Fibroblast of lung (primary cell): ENCODE data around the gene ADGRD1. TPM values are rescaled to one million over a fixed set of nuclear protein-coding genes. Genes with fewer than 3 reads are reported as not detected.

ENCODE experiments used
- DNase-seq, 2 donors: peaks; one replicate each; pipeline versions ENCODE4 v3.0.0 to v3.0.0-alpha.2; 2010; ENCODE audit warnings: low read depth in 2 of 2
- H2AFZ ChIP-seq: 2 replicates; pipeline ENCODE4 v1.5.1; 2012; ENCODE audit warnings: low read length, control low read depth, inconsistent platforms
- H3K27ac ChIP-seq: 2 replicates; pipeline ENCODE4 v1.5.1; 2011; ENCODE audit warnings: low read length, control low read depth; ENCODE audit not compliant: insufficient read depth
- H3K27me3 ChIP-seq: 2 replicates; pipeline ENCODE4 v1.5.1; 2011; ENCODE audit warnings: mild to moderate bottlenecking, low read length; ENCODE audit not compliant: control insufficient read depth, insufficient read depth
- H3K36me3 ChIP-seq: 2 replicates; pipeline ENCODE4 v1.5.1; 2011; ENCODE audit warnings: low read length; ENCODE audit not compliant: control insufficient read depth, insufficient read depth
- H3K4me1 ChIP-seq: 2 replicates; pipeline ENCODE4 v1.5.1; 2011; ENCODE audit warnings: low read length; ENCODE audit not compliant: control insufficient read depth, insufficient read depth; ENCODE audit errors: extremely low read depth
- H3K4me2 ChIP-seq: 2 replicates; pipeline ENCODE4 v1.5.1; 2011; ENCODE audit warnings: low read length, control low read depth; ENCODE audit not compliant: insufficient read depth; ENCODE audit errors: extremely low read depth
- H3K4me3 ChIP-seq, 4 experiments: fragments of 200-600 bp in 1 of 4; sonication (generic) in 1 of 4; replicated peaks in 1 of 4; 2 replicates each; pipeline ENCODE4 v1.5.1; 2011 to 2016; ENCODE audit warnings: low read length in 4 of 4, low read depth in 3 of 4, mild to moderate bottlenecking in 3 of 4, control low read depth in 2 of 4, inconsistent platforms in 1 of 4, mixed read lengths in 1 of 4; ENCODE audit not compliant: insufficient read depth in 1 of 4; ENCODE audit errors: control extremely low read depth in 1 of 4
- H3K79me2 ChIP-seq: 2 replicates; pipeline ENCODE4 v1.5.1; 2012; ENCODE audit warnings: mild to moderate bottlenecking, low read length, inconsistent platforms; ENCODE audit not compliant: control insufficient read depth, insufficient read depth
- H3K9ac ChIP-seq: 2 replicates; pipeline ENCODE4 v1.5.1; 2011; ENCODE audit warnings: mild to moderate bottlenecking, low read length, control low read depth; ENCODE audit not compliant: insufficient read depth
- H3K9me3 ChIP-seq: 2 replicates; pipeline ENCODE4 v1.5.1; 2012; ENCODE audit warnings: low read depth, low read length; ENCODE audit not compliant: control insufficient read depth, insufficient read depth
- H4K20me1 ChIP-seq: 2 replicates; pipeline ENCODE4 v1.5.1; 2011; ENCODE audit warnings: low read length; ENCODE audit not compliant: control insufficient read depth, insufficient read depth; ENCODE audit errors: extremely low read depth
- CTCF ChIP-seq, 2 donors: IDR thresholded peaks in 1 of 2; conservative IDR thresholded peaks in 1 of 2; 1 replicate in 1 of 2; 2 replicates in 1 of 2; pipeline ENCODE4 v1.5.1; 2011 to 2012; ENCODE audit warnings: low read length in 2 of 2, control low read depth in 1 of 2, inconsistent platforms in 1 of 2, low read depth in 1 of 2, mild to moderate bottlenecking in 1 of 2
- EZH2 ChIP-seq: IDR thresholded peaks from 2 replicates; pipeline ENCODE4 v1.5.1; 2012; ENCODE audit warnings: low read length, control low read depth, mild to moderate bottlenecking; ENCODE audit errors: missing control alignments
- polyA plus RNA-seq, 2 donors: library from polyadenylated mRNA; depleted of rRNA in 1 of 2; stranded (reverse) in 1 of 2; unstranded in 1 of 2; fragments of >200 nt; gene quantifications; 2 replicates each; pipeline ENCODE4 v1.2.1, GENCODE V29; 2011 to 2012; ENCODE audit warnings: missing spikeins in 1 of 2
- total RNA-seq: library from RNA; depleted of rRNA; stranded (reverse); fragments of >200 nt; gene quantifications from 2 replicates; pipeline ENCODE4 v1.2.1, GENCODE V29; 2014

Gene ADGRD1
- total and polyA plus RNA-seq, 2 donors (not counting 1 experiment from before 2014, with no cell fraction given) = 7.3 to 11.6 TPM

- H3K27me3 ChIP-seq = no peaks in the 10 kb centered on the region
- H3K4me2 ChIP-seq = no peak overlapping the region
- H3K27ac ChIP-seq = no peak overlapping the region
- no peak for DNase-seq
- H3K4me1 ChIP-seq = no peaks in the 10 kb centered on the region
- no peaks in the 10 kb centered on the region for H3K9me3 ChIP-seq
- no peak overlapping the region for H3K4me3 ChIP-seq
- no peak overlapping the region for H3K9ac ChIP-seq
- H3K36me3 ChIP-seq = no peaks in the 10 kb centered on the region
- H3K79me2 ChIP-seq = no peaks in the 10 kb centered on the region
- H4K20me1 ChIP-seq = no peaks in the 10 kb centered on the region
- TF ChIP-seq CTCF (conservative IDR thresholded peaks at IDR 0.05 in 1 of 2, IDR thresholded peaks at IDR 0.05 in 1 of 2; ENCODE audit: low read depth in 1 of 2, low read length in 2 of 2) (no peak), EZH2 (no peak)
- H2AFZ ChIP-seq = no peak overlapping the region
Measured at GRCh38 chr12:131012279-131013069, 58.8 kb downstream of the ADGRD1 start.

- Histone ChIP-seq H3K9me3 (no peaks in the 10 kb centered on the region), H3K27ac (no peak overlapping the region), H2AFZ (no peak overlapping the region), H3K4me2 (no peak overlapping the region), H3K9ac (no peak overlapping the region), H3K79me2 (no peaks in the 10 kb centered on the region), H3K4me3 (no peak overlapping the region), H4K20me1 (no peaks in the 10 kb centered on the region), H3K27me3 (no peaks in the 10 kb centered on the region), H3K4me1 (no peaks in the 10 kb centered on the region), H3K36me3 (no peaks in the 10 kb centered on the region)
- no peak for TF ChIP-seq EZH2
- no peak for TF ChIP-seq CTCF (conservative IDR thresholded peaks at IDR 0.05 in 1 of 2, IDR thresholded peaks at IDR 0.05 in 1 of 2; ENCODE audit: low read depth in 1 of 2, low read length in 2 of 2)
- DNase-seq = no peak
Measured at GRCh38 chr12:131013118-131013517, 59.4 kb downstream of the ADGRD1 start.

GRCh38 chr12:131014343-131014742 lies 60.6 kb downstream of the ADGRD1 start:
- H3K9me3 ChIP-seq = no peaks in the 10 kb centered on the region
- no peak overlapping the region for H3K9ac ChIP-seq
- H3K36me3 ChIP-seq = no peaks in the 10 kb centered on the region
- no peak overlapping the region for H3K4me2 ChIP-seq
- TF ChIP-seq EZH2 (no peak), CTCF (conservative IDR thresholded peaks at IDR 0.05 in 1 of 2, IDR thresholded peaks at IDR 0.05 in 1 of 2; ENCODE audit: low read depth in 1 of 2, low read length in 2 of 2) (no peak)
- no peaks in the 10 kb centered on the region for H3K4me1 ChIP-seq
- no peaks in the 10 kb centered on the region for H4K20me1 ChIP-seq
- H3K27ac ChIP-seq = no peak overlapping the region
- no peak for DNase-seq
- no peaks in the 10 kb centered on the region for H3K79me2 ChIP-seq
- H3K4me3 ChIP-seq = no peak overlapping the region
- H3K27me3 ChIP-seq = no peaks in the 10 kb centered on the region
- H2AFZ ChIP-seq = no peak overlapping the region
